Measurements from ENCODE around the gene PEX6. TPM values are rescaled to one million over a fixed set of nuclear protein-coding genes. Genes with fewer than 3 reads are reported as not detected.

The PEX6 gene, protein sequence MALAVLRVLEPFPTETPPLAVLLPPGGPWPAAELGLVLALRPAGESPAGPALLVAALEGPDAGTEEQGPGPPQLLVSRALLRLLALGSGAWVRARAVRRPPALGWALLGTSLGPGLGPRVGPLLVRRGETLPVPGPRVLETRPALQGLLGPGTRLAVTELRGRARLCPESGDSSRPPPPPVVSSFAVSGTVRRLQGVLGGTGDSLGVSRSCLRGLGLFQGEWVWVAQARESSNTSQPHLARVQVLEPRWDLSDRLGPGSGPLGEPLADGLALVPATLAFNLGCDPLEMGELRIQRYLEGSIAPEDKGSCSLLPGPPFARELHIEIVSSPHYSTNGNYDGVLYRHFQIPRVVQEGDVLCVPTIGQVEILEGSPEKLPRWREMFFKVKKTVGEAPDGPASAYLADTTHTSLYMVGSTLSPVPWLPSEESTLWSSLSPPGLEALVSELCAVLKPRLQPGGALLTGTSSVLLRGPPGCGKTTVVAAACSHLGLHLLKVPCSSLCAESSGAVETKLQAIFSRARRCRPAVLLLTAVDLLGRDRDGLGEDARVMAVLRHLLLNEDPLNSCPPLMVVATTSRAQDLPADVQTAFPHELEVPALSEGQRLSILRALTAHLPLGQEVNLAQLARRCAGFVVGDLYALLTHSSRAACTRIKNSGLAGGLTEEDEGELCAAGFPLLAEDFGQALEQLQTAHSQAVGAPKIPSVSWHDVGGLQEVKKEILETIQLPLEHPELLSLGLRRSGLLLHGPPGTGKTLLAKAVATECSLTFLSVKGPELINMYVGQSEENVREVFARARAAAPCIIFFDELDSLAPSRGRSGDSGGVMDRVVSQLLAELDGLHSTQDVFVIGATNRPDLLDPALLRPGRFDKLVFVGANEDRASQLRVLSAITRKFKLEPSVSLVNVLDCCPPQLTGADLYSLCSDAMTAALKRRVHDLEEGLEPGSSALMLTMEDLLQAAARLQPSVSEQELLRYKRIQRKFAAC
- 18.7 TPM for polyA plus RNA-seq (2012; ENCODE audit: insufficient read depth, insufficient read length)

DNA sequence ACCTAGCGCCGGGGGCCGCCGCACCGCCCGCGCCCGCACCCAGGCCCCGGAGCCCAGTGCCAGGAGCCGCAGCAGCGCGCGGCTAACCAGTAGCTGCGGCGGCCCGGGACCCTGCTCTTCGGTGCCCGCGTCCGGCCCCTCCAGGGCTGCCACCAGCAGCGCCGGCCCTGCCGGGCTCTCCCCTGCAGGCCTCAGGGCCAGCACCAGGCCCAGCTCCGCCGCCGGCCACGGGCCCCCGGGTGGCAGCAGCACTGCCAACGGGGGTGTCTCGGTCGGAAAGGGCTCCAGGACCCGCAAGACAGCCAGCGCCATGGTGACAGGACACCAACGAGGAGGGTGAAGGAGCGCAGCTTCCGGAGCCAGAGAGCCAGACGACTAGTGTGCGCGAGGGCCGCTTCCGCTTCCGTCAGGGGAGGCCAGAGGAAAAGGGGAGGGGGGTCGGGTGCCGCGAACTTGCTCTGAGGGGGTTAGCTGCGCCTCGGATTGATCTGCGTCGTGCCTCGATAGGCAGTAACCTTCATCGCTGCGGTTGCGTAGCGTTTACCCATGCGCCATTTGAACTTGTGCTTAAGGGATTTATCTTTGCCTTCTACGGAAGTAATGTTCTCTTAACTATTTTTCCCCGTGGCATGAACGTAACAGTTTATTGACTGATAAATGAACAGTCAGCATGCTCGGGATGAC lies at the start of gene PEX6:
PEX6 (minus strand) TSS at position 343 of the 684 bp plus-strand sequence; CDS start at position 312, 31 bp downstream.
- peak within 1 kb of the TSS; percentile 84 for H3K4me3 ChIP-seq (ENCODE audit: low read length)
- DNase-seq (ENCODE audit: low read depth, low spot score), result peak; percentile 97

DNA sequence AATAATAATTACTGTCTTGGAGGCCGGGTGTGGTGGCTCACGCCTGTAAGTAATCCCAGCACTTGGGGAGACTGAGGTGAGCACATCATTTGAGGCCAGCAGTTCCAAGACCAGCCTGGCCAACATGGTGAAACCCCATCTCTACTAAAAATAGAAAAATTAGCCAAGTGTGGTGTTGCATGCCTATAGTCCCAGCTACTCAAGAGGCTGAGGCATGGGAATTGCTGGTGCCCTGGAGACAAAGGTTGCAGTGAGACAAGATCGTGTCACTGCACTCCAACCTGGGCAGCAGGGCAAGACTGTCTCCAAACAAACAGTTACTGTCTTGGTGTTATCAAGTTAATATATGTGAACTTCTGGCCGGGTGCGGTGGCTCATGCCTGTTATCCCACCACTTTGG lies 47.4 kb upstream of the PEX6 start:
- DNase-seq (ENCODE audit: low read depth, low spot score), result no peak
- no peak overlapping the region for H3K4me3 ChIP-seq (ENCODE audit: low read length)

DNA sequence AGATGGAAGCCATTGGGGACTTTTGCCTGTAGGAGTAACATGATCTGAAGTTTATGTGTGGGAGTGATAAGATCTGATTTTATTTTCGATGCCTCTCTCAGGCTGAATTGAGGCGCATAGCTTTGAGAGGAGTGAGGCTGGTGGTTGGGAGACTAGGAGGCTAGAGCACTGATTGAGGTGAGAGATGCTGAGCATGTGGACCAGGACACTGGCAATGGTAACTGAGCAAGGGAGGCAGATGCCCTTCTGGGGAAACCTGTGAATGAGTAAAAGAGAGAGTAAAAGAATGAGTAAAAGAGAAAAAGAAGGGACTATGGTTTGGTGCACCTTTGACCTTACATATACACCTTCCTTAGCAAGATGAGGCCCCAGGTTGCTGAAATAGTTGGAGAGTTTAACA lies 45.5 kb upstream of the PEX6 start:
- no peak overlapping the region for H3K4me3 ChIP-seq (ENCODE audit: low read length)
- DNase-seq (ENCODE audit: low read depth, low spot score), result no peak

DNA sequence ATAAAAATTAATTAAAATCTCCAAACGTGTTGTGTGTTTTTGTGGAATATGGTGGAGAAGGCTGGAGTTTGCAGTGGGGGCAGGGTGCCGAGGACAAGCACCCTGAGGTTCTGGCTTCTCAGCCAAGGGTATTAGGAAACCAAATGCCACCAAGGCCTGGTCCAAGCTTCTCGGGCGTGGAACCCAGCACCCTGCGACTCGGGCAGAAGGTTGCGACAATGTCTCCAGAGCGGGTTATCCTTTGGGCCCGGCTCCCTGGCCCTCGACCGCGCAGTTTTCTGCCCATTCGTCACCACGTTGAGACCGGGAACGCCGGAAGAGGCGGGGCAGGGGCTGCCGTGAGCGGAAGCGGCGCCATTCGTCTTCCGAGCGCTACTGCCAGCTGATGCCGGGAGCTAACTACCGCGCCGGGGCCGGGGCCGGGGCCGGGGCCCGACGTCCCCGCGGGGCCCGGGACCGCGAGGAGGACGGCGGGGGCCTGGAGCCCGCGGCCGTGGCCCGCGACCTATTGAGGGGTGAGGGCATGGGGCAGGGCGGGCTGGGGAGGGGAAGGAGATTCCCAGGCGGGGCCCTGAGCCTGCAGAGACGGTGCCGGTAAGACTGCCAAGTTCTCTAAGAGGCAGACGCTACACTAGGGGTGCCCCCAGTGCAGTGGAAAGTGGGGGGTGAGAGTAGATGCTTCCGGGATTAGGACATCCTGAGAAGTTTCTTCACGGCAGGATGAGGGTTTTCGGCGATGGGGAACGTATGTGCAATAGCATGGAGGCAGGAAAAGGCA lies 42.5 kb upstream of the PEX6 start, which contains the start of gene RRP36:
RRP36 (plus strand) TSS at position 354 of the 778 bp plus-strand sequence; CDS start at position 386, 32 bp downstream.
- H3K4me3 ChIP-seq (ENCODE audit: low read length), result peak within 1 kb of the TSS; percentile 100
- peak; percentile 48 for DNase-seq (ENCODE audit: low read depth, low spot score)

DNA sequence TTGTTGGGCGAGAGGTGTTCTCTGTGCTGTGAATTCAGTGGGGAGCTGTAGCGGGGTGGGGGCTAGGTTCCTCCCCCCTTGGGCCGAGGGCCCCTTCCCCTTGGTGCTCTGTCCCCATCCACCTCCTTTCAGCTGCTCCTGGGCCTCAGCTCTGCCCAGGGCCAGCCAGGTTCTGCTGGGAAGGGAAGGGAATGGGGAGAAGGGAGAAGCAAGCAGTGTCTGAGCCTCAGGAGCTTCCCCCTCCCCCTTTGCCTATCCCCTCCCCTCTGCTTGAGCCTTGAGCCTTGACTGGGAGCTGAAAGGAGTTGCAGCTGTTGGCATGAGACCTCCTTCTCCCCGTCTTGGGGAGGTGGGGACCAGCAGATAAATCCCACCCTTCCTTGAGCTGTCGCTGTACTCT lies 41.9 kb upstream of the PEX6 start:
- DNase-seq (ENCODE audit: low read depth, low spot score), result no peak
- H3K4me3 ChIP-seq (ENCODE audit: low read length), result peak overlapping the region; percentile 100

DNA sequence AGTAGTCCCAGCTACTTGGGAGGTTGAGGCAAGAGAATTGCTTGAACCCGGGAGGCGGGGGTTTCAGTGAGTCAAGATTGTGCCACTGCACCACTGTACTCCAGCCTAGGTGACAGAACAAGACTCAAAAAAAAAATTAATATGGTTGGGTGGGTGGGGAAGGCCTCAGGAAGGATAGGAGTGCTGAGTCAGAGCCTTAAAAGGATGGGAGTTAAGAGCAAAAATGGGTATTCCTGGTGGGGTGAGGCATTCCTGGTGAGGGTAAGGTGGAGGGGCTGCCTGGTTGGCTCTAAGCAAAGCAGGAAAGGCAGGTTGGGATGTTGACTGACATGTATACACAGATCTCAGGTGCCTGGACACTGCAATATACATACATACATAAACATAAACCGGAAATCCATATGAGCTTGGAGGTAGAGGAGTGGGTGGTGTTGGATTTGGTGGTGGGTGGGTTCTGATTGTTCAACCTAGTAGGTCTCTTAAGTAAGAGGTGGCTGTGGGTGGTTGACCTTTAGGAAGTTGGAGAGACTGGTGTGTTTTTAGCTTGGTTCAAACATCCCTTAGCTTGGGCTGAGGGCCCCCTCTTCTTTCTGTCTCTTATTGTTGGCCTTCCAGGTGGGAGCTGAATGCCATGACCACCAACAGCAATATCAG lies 41.2 kb upstream of the PEX6 start:
- DNase-seq (ENCODE audit: low read depth, low spot score), result no peak
- no peak overlapping the region for H3K4me3 ChIP-seq (ENCODE audit: low read length)

DNA sequence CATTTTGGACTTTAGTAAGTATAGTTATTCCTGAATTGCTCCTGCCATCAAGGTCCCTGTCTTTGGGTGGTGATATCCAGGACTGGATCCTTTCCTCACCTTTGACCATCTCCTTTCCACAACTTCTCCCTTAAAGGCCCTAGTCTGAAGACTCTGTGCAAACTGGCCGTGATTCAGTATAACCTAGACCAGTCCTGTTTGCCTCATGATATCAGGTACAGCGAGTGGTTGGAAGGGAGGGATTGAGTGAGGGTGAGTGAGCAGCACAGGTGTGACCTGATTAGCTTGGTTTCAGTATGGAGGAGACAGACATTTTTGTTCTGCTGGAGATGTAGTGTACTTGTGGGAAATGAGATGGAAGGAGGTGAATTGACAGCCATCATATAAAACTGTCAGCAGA lies 40.2 kb upstream of the PEX6 start:
- DNase-seq (ENCODE audit: low read depth, low spot score), result no peak
- no peak overlapping the region for H3K4me3 ChIP-seq (ENCODE audit: low read length)

DNA sequence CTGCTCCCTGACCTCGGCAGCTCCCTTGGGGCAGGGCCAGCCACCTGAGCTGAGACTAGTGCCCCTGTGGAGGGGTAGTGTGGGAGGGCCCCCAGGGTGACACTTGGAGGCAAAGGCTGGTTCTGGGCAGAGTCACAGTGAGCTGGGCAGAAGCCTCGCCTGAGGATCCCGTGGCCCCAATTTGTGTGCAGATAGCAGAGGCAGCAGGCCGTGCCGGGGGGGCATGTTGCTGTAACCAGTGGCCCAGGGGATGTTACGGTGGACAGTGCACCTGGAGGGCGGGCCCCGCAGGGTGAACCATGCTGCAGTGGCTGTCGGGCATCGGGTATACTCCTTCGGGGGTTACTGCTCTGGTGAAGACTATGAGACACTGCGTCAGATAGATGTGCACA lies 38.0 kb upstream of the PEX6 start:
- H3K4me3 ChIP-seq (ENCODE audit: low read length), result no peak overlapping the region
- no peak for DNase-seq (ENCODE audit: low read depth, low spot score)

DNA sequence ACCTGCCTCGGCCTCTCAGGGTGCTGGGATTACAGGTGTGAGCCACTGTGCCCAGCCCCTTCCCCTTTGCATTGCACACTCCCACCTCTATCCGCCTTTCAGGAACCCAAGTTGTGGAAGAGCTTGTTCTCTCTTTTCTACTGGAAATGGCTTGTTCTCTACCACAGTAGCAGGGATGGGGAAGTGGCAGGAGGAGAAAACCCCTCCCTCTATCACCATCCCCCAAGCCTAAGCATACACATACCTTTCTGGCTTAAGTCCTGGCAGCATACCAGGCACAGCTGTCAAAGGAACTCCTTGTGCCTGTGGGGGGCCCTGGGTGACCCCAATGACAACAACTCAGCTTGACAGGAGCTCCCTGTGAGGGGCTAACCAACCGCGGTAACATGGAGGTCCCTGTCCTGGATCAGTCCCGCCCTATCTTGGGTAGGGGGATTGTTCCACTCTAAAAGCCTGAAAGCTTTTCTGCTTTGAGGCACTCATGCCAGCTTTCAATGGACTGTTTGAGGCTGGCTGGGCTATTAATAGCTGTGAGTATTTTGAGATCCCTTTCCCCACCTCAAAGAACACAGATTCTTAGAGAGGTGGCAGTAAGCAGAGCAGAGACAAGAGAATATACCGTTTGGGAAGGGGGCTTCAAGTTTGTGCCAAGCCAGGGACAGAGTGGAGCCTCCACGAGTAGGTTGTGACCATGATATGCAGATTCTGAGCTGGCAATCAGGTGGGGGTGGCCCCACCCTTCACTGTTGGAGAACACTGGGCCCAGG lies 37.4 kb upstream of the PEX6 start:
- no peak for DNase-seq (ENCODE audit: low read depth, low spot score)
- H3K4me3 ChIP-seq (ENCODE audit: low read length), result no peak overlapping the region

DNA sequence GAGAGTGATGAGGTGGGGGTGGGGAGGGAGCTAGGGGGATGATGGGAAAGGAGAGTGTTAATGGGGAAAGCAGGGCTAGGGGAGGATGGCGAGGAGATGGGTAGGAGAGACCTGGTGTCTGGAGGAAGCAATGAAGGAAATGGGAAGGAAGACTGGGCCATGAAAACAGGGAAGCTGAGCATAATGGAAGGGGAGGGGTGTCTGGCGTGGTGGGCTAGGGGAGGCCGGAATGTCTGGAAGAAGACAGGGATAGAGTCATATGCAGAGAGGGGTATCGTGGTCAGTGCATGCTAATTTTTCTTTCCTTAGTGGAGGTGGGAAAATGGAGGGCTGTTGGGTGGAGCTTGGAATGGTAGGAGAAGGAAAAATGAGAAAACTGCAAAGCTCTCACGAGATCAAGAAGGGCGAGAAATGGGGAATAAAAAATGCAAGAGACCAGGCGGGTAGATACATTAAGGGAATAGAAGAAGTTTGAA lies 35.5 kb upstream of the PEX6 start:
- DNase-seq (ENCODE audit: low read depth, low spot score), result no peak
- H3K4me3 ChIP-seq (ENCODE audit: low read length), result peak overlapping the region; percentile 79

DNA sequence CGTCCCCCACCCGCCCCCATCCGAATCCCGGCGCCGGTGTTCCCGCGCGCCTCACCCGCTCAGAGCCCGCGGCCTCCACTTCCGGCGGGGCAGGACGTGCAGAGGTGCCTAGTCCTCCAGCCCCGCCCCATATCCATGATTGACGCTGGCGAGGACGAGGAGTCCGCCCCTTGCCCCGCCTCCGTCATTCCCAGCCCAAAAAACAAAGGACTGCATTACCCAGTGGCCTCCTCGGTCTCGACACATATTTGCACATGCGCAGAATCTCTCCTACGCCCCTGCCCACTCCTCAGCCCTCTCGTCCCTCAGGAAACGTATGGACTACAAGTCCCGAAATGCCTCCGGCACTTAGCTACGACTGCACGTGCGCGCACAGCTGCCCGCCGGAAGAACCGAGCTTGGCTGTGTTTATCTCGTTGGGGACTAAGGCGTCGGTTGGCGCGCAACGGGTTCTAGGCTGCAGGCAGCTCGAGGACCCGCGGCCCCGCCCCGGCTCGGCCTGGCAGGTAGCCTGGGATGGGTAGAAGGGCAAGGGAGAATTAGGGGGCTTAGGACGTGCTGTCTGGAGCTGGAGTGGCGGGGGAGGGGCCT lies 35.0 kb upstream of the PEX6 start, which contains the start of the genes KLHDC3 and MEA1:
KLHDC3 (plus strand) TSS at position 407 of the 591 bp plus-strand sequence. CDS start 2,944 bp downstream, outside the sequence.
MEA1 (minus strand) TSS at position 104 of the 591 bp plus-strand sequence. CDS start 133 bp downstream, outside the sequence.
- H3K4me3 ChIP-seq (ENCODE audit: low read length), result peak within 1 kb of the TSS; percentile 86
- peak; percentile 100 for DNase-seq (ENCODE audit: low read depth, low spot score)

DNA sequence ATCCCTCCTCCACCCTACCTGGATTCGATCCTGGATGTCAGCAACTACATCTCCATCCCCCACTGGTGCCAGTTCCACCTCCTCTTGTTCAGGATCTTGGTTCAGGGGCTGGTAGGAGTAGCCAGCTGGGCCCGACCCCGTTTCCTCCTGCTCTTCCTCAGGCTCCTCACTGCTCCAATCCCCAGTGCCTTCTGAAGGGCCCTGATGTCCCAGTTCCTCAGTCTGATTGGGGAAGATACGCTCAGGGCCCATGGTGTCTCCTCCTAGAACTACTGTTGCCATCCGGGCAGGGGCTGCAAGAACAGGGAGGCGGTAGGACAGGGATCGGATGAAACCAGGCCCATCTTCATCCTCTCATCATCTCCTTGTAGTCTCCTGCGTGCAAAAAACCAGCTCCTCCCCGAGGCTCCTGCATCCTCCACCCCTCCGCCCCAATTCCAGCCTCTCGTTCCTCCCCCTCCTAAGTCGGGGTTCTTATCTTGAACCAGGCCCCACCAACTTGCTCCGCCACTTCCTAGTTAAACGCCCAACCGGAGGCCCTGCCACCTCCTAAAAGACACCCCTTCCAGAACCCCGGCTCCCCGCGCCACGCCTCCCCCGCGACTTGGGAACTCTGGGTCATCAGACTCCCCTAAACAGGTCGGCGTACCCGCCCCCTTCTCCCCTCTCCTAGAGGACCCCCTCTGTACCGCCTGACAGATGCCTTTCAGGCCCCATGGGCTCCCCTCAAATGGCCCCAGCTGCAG lies 34.3 kb upstream of the PEX6 start:
- DNase-seq (ENCODE audit: low read depth, low spot score), result peak; percentile 36
- peak overlapping the region; percentile 86 for H3K4me3 ChIP-seq (ENCODE audit: low read length)

DNA sequence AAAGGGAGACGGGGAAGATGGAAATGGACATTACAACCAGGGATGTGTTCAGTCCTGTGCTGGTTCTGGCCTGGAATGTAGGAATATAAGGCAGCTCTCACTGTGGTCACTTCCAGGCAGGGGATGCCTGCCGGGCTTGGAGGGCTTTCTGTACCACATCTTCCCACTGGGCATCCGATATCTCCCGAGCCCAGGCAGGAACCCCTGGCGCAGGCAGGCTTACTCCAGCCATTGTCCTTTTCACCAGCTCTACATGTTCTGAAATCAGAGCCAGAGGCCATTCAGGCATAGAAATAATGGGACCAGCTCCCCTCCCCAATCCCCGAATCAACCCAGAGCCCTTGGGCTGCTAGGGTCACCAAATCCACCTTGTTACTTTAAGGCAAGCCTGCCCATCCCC lies 33.4 kb upstream of the PEX6 start:
- H3K4me3 ChIP-seq (ENCODE audit: low read length), result peak overlapping the region; percentile 86

DNA sequence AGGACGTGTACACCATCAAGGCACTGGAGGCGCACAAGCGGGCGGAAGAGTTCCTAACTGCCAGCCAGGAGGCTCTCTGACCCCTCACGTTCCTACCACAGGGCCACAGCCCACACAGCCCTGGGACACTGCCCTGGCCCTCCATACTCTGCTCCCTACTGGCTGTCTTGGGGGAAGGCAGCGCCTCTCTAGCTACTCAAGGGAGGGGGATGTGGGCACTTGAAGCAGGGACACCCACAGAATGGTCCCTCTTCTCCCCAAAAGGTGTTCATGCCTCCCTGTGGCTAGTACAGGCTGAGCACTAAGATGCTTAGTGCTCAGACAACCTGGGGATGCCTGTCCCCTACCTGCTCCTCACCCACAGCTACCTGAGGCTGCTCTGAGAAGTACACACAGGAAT lies 32.2 kb upstream of the PEX6 start:
- DNase-seq (ENCODE audit: low read depth, low spot score), result no peak
- no peak overlapping the region for H3K4me3 ChIP-seq (ENCODE audit: low read length)

More for the DNA sequence above, 33.4 kb upstream of the PEX6 start:
- DNase-seq (ENCODE audit: low read depth, low spot score), result no peak

DNA sequence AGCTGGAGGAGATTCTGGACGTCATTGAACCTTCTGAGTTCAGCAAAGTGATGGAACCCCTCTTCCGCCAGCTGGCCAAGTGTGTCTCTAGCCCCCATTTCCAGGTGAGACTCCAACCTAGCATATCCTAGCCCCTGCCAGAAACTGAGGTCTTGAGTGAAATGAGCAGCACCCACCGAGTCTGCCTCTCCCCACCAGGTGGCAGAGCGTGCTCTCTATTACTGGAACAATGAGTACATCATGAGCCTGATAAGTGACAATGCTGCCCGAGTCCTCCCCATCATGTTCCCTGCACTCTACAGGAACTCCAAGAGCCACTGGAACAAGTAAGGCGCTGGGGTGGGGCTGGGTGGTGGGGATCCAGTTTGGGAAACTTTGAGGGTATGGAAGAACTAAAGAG lies 30.1 kb upstream of the PEX6 start:
- DNase-seq (ENCODE audit: low read depth, low spot score), result peak; percentile 48
- no peak overlapping the region for H3K4me3 ChIP-seq (ENCODE audit: low read length)

DNA sequence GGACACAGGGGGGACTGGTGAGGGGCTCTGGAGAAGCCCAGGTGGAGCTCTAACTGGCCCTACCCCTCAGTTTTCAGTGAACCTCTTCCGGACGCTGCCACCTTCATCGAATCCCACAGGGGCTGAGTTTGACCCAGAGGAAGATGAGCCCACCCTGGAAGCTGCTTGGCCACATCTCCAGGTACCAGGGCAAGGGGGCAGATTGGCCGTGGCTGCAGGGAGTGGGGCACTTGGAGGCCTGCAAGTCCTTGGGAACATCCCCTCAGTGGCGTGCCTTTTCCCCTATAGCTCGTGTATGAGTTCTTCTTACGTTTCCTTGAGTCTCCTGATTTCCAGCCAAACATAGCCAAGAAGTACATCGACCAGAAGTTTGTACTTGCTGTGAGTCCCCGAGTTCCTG lies 28.1 kb upstream of the PEX6 start:
- no peak overlapping the region for H3K4me3 ChIP-seq (ENCODE audit: low read length)
- no peak for DNase-seq (ENCODE audit: low read depth, low spot score)
